Measurements from ENCODE around the gene ARHGAP42.

Gene ARHGAP42

GRCh38 chr11:100999756-101000155, 312.7 kb downstream of the ARHGAP42 start:
- no peak for TF ChIP-seq CTCF (IDR thresholded peaks at IDR 0.05)

- TF ChIP-seq CTCF (IDR thresholded peaks at IDR 0.05) = peak; percentile 39; the same call in 1 of the 2 replicates
Observed at GRCh38 chr11:101003468-101003867, 316.4 kb downstream of the ARHGAP42 start.

- no peak for TF ChIP-seq CTCF (IDR thresholded peaks at IDR 0.05)
Observed at GRCh38 chr11:101008961-101009689, 322.0 kb downstream of the ARHGAP42 start.

GRCh38 chr11:101009690-101010055, 322.6 kb downstream of the ARHGAP42 start:
- TF ChIP-seq CTCF (IDR thresholded peaks at IDR 0.05) = no peak

- TF ChIP-seq CTCF (IDR thresholded peaks at IDR 0.05) = no peak
Observed at GRCh38 chr11:101010899-101011298, 323.8 kb downstream of the ARHGAP42 start.

GRCh38 chr11:101011881-101012280, 324.8 kb downstream of the ARHGAP42 start:
- no peak for TF ChIP-seq CTCF (IDR thresholded peaks at IDR 0.05)

- TF ChIP-seq CTCF (IDR thresholded peaks at IDR 0.05) = no peak
Observed at GRCh38 chr11:101014600-101015285, 327.7 kb downstream of the ARHGAP42 start.
